Measurements from ENCODE around the gene BUB1B.
A peak's percentile ranks its signal among the peaks of the same experiment; 100 is the strongest.
"Not testable (repeated sequence)": the region's sequence is repeated elsewhere in the genome, so short reads cannot be mapped to it uniquely, and the experiment has no call there.

The BUB1B gene

DNA sequence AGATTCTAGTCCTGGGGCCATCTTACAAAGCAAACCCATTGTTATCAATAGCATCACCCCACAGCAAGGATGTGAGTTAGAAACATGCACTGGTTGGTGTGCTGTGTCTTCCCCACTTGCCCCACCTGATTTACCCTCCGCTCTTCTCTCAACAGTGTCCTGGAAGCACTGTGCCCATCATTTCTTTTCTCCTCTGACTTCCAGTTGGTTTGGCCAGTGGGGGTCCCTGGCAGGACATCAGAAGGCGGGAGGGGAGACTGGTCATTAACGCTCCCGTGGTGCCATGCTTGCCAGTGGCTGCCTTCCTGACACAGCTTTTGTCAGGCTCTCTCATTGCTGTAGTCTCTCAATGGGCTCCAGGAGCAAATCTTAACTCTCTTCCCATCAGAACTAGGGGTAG is 11.5 kb upstream of the BUB1B start:
- Mint-ChIP-seq H3K27me3 (peaks cover 0 to 17% of the 10 kb centered on the region in 2 donors), H3K27ac (no peak overlapping the region), H3K4me1 (ENCODE audit: low read depth in 2 of 2) (no peaks in the 10 kb centered on the region), H3K4me3 (no peak overlapping the region), H3K9me3 (no peaks in the 10 kb centered on the region), H3K36me3 (ENCODE audit: insufficient read depth) (no peaks in the 10 kb centered on the region)
- DNase-seq (no peak), ATAC-seq (replicated peaks) (no peak)

GRCh38 chr15:40150163-40150925 is 10.5 kb upstream of the BUB1B start:
- Mint-ChIP-seq H3K27ac (no peak overlapping the region), H3K9me3 (no peaks in the 10 kb centered on the region), H3K4me1 (ENCODE audit: low read depth in 2 of 2) (no peaks in the 10 kb centered on the region), H3K36me3 (ENCODE audit: insufficient read depth) (no peaks in the 10 kb centered on the region), H3K4me3 (no peak overlapping the region), H3K27me3 (peaks cover 0 to 17% of the 10 kb centered on the region in 2 donors)
- no peak for ATAC-seq (replicated peaks)
- DNase-seq, result no peak

DNA sequence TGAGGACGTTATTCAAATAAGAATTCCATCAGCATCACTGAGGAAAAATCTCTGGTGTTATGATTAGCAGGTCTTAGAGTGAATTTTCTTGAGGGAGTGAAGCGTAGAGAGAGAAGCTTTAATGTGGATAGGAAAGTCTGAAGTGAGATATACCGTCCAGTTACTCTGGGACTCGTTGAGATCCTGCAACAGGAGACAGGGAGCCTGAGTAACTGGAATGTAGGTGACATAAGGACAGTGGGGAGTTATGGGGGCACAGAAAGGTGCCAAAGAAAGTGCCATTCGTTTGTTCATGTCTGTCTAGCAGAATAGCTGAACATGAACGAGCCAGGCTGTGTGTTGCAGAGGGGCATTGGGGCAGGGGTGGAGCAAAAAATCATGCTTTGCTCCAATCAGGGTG is 9.4 kb upstream of the BUB1B start:
- no peak for ATAC-seq (replicated peaks)

GRCh38 chr15:40151991-40152390 is 8.9 kb upstream of the BUB1B start:
- DNase-seq, result no peak
- Mint-ChIP-seq H3K27me3 (peaks cover 0 to 17% of the 10 kb centered on the region in 2 donors), H3K4me3 (no peak overlapping the region)

More for the DNA sequence above, 9.4 kb upstream of the BUB1B start:
- no peaks in the 10 kb centered on the region for H3K4me1 Mint-ChIP-seq (ENCODE audit: low read depth in 2 of 2)
- H3K9me3 Mint-ChIP-seq, result no peaks in the 10 kb centered on the region
- H3K4me3 Mint-ChIP-seq, result no peak overlapping the region
- peaks cover 0 to 17% of the 10 kb centered on the region in 2 donors for H3K27me3 Mint-ChIP-seq
- H3K36me3 Mint-ChIP-seq (ENCODE audit: insufficient read depth), result no peaks in the 10 kb centered on the region
- H3K27ac Mint-ChIP-seq, result no peak overlapping the region
- no peak for DNase-seq

DNA sequence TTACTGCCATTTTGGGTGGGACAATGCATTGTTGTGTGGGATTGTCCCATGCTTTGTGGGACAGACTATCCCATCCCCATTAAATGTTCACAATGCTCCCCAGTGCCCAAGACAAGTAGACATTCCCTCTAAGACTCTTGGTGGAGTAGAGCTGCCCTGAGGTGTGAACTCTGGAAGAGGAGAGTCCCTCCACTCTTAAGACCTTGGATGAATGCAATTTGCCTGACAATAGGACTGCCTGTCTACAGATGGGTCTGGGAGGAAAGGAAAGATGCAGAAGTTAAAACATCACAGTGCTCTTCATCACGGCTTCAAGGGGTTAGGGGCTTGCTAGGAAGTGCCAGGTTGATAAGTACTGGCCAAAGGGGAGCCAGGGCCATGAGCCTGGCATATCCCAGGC is 6.0 kb upstream of the BUB1B start:
- H3K36me3 Mint-ChIP-seq (ENCODE audit: insufficient read depth); ATAC-seq (replicated peaks); H3K27ac Mint-ChIP-seq; H3K4me1 Mint-ChIP-seq (ENCODE audit: low read depth in 2 of 2); DNase-seq; H3K4me3 Mint-ChIP-seq; H3K9me3 Mint-ChIP-seq: not testable (repeated sequence)
- H3K27me3 Mint-ChIP-seq, result peaks cover 0 to 14% of the 10 kb centered on the region in 2 donors

More at GRCh38 chr15:40151991-40152390, 8.9 kb upstream of the BUB1B start:
- H3K36me3 Mint-ChIP-seq (ENCODE audit: insufficient read depth), result no peaks in the 10 kb centered on the region
- no peaks in the 10 kb centered on the region for H3K9me3 Mint-ChIP-seq
- no peaks in the 10 kb centered on the region for H3K4me1 Mint-ChIP-seq (ENCODE audit: low read depth in 2 of 2)
- H3K27ac Mint-ChIP-seq, result no peak overlapping the region
- ATAC-seq (replicated peaks), result no peak

- Mint-ChIP-seq H3K27ac (no peak overlapping the region), H3K36me3 (ENCODE audit: insufficient read depth) (no peaks in the 10 kb centered on the region), H3K27me3 (peaks cover 0 to 11% of the 10 kb centered on the region in 2 donors), H3K4me1 (ENCODE audit: low read depth in 2 of 2) (no peaks in the 10 kb centered on the region), H3K9me3 (no peaks in the 10 kb centered on the region), H3K4me3 (no peak overlapping the region)
- DNase-seq, result no peak
- ATAC-seq (replicated peaks), result no peak
Observed at GRCh38 chr15:40155270-40155910, 5.5 kb upstream of the BUB1B start.

GRCh38 chr15:40157778-40158447 is 3.0 kb upstream of the BUB1B start:
- Mint-ChIP-seq H3K4me3 (no peak overlapping the region), H3K27me3 (no peaks in the 10 kb centered on the region), H3K9me3 (no peaks in the 10 kb centered on the region), H3K4me1 (ENCODE audit: low read depth in 2 of 2) (no peaks in the 10 kb centered on the region), H3K27ac (no peak overlapping the region), H3K36me3 (ENCODE audit: insufficient read depth) (no peaks in the 10 kb centered on the region)
- ATAC-seq (replicated peaks) (no peak), DNase-seq (no peak)

DNA sequence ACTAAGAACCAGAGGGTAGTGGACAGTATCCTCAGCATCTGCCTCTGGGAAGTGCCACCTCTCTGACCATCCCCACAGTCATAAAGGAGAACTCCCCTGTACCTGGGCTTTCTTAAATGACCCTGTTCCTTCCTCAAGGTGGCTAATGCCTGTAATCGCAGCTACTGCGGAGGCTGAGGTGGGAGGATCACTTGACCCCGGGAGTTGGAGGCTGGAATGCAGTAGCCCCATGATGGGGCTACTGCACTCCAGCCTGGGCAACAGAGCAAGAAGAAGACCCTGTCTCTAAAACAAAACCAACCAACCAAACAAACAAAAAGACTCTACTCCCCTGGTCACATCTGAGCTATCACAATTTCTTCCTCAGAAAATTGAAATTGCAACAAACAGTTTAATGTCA is 848 bp upstream of the BUB1B start:
- ATAC-seq (replicated peaks) (no peak), DNase-seq (no peak)
- H3K27me3 Mint-ChIP-seq, result no peaks in the 10 kb centered on the region
- H3K36me3 Mint-ChIP-seq (ENCODE audit: insufficient read depth), result no peaks in the 10 kb centered on the region
- no peak overlapping the region for H3K27ac Mint-ChIP-seq
- H3K9me3 Mint-ChIP-seq, result no peaks in the 10 kb centered on the region
- H3K4me1 Mint-ChIP-seq (ENCODE audit: low read depth in 2 of 2), result no peaks in the 10 kb centered on the region
- no peak overlapping the region for H3K4me3 Mint-ChIP-seq

- Mint-ChIP-seq H3K27me3 (no peaks in the 10 kb centered on the region), H3K36me3 (ENCODE audit: insufficient read depth) (peaks cover 6% of the 10 kb centered on the region), H3K27ac (no peak overlapping the region), H3K9me3 (no peaks in the 10 kb centered on the region), H3K4me1 (ENCODE audit: low read depth in 2 of 2) (no peaks in the 10 kb centered on the region), H3K4me3 (no peak overlapping the region)
- no peak for DNase-seq
- no peak for ATAC-seq (replicated peaks)
Observed at GRCh38 chr15:40161693-40162391, 973 bp downstream of the BUB1B start.

DNA sequence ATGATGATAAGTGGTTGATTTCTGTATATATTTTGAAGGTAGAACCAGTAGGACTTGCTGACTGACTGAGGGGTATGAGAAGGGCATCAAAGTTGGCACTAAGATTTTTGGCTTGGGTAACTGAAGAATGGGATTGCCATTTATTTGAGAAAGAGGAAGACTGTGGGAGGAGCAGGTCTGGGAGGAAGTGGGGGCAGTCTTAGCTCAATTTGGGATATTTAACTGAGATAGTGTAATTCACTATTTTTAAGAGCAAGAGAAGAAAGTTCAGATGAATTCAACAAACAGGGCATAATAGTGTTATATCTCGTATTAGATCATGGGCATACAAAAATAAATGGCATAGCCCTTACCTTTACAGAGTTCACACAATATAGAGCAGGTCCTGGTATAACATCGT is 1.7 kb downstream of the BUB1B start:
- no peaks in the 10 kb centered on the region for H3K4me1 Mint-ChIP-seq (ENCODE audit: low read depth in 2 of 2)
- peaks cover 6% of the 10 kb centered on the region for H3K36me3 Mint-ChIP-seq (ENCODE audit: insufficient read depth)
- H3K4me3 Mint-ChIP-seq, result no peak overlapping the region
- no peaks in the 10 kb centered on the region for H3K27me3 Mint-ChIP-seq
- H3K27ac Mint-ChIP-seq, result no peak overlapping the region
- DNase-seq (no peak), ATAC-seq (replicated peaks) (no peak)
- no peaks in the 10 kb centered on the region for H3K9me3 Mint-ChIP-seq

GRCh38 chr15:40163657-40164416 is 3.0 kb downstream of the BUB1B start:
- ATAC-seq (replicated peaks) (no peak), DNase-seq (no peak)
- Mint-ChIP-seq H3K4me3 (no peak overlapping the region), H3K27me3 (no peaks in the 10 kb centered on the region), H3K36me3 (ENCODE audit: insufficient read depth) (peaks cover 6% of the 10 kb centered on the region), H3K4me1 (ENCODE audit: low read depth in 2 of 2) (no peaks in the 10 kb centered on the region), H3K27ac (peak overlapping the region in 1 of 2 donors; percentile 7), H3K9me3 (no peaks in the 10 kb centered on the region)

DNA sequence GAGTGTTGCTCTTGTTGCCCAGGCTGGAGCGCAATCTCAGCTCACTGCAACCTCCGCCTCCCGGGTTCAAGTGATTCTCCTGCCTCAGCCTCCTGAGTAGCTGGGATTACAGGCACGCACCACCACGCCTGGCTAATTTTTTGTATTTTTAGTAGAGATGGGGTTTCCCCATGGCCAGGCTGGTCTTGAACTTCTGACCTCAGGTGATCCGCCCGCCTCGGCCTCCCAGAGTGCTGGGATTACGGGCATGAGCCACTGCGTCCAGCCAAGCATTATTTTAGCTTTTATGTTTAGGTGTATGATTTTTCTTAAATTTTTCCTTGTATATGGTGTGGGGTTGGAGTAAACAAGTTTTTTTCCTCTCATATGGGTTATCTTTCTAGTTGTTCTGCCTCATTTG is 6.5 kb downstream of the BUB1B start:
- H3K27me3 Mint-ChIP-seq; H3K9me3 Mint-ChIP-seq; ATAC-seq (replicated peaks); H3K36me3 Mint-ChIP-seq (ENCODE audit: insufficient read depth); H3K4me1 Mint-ChIP-seq (ENCODE audit: low read depth in 2 of 2); H3K4me3 Mint-ChIP-seq; DNase-seq; H3K27ac Mint-ChIP-seq: not testable (repeated sequence)

GRCh38 chr15:40175160-40175559 is 14.3 kb downstream of the BUB1B start:
- Mint-ChIP-seq H3K36me3 (ENCODE audit: insufficient read depth) (no peaks in the 10 kb centered on the region), H3K4me1 (ENCODE audit: low read depth in 2 of 2) (peaks cover 2 to 5% of the 10 kb centered on the region in 2 donors), H3K9me3 (no peaks in the 10 kb centered on the region), H3K27ac (no peak overlapping the region), H3K27me3 (no peaks in the 10 kb centered on the region), H3K4me3 (no peak overlapping the region)
- ATAC-seq (replicated peaks) (no peak), DNase-seq (no peak)

Measured in effector memory CD8-positive, alpha-beta T cell (primary cell).